Stimulated activated CD4-positive, alpha-beta T cell treated with anti-CD3 and anti-CD28 coated beads, Interleukin-15, amount 100 ng/mL, for 24 hours (primary cell): ENCODE data around the gene NOL8.

Experiments used
- DNase-seq: peaks from one replicate; pipeline ENCODE4 v3.0.0-alpha.2; 2020

The NOL8 gene

DNA sequence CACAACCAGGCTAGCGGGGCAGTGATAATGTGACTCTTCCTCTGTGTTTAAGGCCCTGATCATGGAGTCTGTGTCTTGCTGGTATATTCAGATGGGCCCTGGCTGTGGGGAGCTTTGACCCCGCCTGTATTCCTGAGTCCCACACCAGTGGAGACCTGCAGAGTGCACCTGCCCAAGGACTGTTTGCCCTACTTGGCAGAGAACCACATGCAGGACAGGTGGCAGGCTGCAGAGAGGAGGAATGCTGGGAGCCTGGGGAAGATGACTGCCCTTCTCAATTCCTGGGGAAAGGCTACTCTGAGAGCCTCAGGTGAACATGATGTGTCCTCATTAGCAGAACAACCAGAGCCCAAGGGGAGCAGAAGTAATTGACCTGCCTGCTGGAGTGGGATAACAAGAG lies 67.8 kb downstream of the NOL8 start:
- no peak for DNase-seq

DNA sequence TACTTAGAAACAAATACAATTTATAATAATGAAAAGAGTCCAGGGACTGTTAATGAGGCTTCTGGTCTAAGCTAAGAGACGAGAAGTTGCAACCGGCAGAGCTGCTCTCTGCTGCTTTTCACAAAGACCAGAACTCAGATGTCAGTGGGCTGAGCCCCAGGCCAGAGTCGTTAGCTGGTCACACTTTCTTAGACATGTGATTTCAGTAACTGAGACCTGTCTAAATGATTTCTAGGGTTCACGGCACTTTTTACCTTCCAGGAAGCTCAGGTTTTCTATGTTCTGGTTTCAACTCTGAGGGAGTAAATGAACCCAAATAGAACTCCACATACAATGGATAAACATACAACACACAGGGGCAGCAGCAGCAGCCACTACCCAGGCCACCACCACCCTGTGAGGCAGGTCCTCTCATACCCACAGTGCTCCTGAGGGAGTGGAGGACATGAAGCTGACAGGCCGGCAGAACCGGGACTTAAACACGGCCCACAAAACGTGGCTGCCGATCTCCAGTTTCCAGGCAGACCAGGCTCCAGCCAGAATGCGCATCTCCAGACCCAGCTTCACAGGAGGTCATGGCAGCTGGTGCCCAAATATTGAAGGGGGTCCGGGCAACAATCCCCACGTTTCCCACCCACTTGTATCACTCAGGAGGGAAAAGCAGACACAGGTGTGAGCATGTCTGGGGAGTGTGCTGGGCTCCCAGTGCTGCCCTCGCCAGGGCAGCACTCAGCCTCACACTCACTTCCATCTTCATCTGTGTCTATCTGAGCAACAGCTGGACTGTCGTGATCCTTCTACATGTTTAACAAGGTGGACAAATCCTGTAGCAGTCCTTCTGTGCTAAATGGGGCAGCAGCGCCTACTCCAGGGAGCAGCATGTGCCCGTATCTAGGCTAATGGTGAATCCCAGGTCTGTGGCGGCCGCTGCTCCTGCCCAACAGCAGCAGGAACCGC lies 70.5 kb downstream of the NOL8 start:
- no peak for DNase-seq

DNA sequence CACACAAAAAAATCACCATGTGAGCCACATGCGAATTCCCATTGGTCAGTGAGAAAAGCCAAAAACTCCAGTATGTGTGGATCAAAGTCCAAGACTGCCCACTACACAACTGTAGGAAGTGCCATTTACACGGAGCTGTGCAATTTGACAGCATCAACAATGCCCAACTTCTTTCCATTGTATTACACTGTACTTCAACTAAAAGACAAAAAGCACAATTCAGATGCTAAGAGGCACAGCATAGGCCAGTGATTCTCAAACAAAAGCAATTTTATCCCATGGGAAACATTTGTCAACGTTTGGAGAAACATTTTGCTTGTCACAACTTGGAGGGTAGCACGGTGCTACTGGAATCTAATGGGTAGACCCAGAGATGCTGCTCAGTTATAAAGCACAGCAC lies 71.5 kb downstream of the NOL8 start:
- DNase-seq = no peak

DNA sequence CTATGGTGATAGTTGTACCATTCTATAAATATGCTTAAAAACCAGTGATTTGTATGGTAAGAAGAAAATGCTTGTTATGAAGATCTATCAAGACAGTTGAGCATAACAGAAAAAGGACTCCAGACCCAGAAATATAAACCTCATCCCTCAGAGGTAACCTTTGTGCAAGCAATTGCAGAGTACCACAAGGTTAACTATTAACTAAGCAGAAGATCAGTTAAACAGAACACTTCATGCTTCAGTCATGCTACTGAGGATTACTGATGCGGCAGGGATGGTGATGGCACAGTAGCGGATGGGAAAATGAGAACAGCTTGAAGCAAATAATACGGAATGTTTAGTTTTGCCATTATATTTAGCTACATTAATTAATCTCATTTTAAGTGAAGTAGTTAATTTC lies 77.2 kb downstream of the NOL8 start:
- DNase-seq = no peak
